Stomach smooth muscle (tissue), 2 donors: ENCODE data around the gene DUSP12.
"Not testable (repeated sequence)": the region's sequence is repeated elsewhere in the genome, so short reads cannot be mapped to it uniquely, and the experiment has no call there.

Experiments used
- H3K27ac ChIP-seq: one replicate; pipeline ENCODE4 v1.7.0; 2013; ENCODE audit warnings: mild to moderate bottlenecking, low read length, inconsistent platforms
- H3K27me3 ChIP-seq, 2 donors: one replicate each; pipeline ENCODE4 v1.7.0; 2013; ENCODE audit warnings: low read length in 2 of 2; ENCODE audit not compliant: insufficient read depth in 2 of 2, control insufficient read depth in 1 of 2
- H3K36me3 ChIP-seq, 2 donors: one replicate each; pipeline ENCODE4 v1.7.0; 2013; ENCODE audit warnings: low read length in 2 of 2; ENCODE audit not compliant: control insufficient read depth in 2 of 2, insufficient read depth in 2 of 2
- H3K4me1 ChIP-seq: one replicate; pipeline ENCODE4 v1.7.0; 2013; ENCODE audit warnings: low read length; ENCODE audit not compliant: control insufficient read depth, insufficient read depth
- H3K4me3 ChIP-seq, 2 donors: one replicate each; pipeline ENCODE4 v1.7.0; 2013; ENCODE audit warnings: low read length in 2 of 2
- H3K9ac ChIP-seq, 2 donors: one replicate each; pipeline ENCODE4 v1.7.0; 2013; ENCODE audit warnings: low read length in 2 of 2, mild to moderate bottlenecking in 1 of 2
- H3K9me3 ChIP-seq, 2 donors: one replicate each; pipeline ENCODE4 v1.7.0; 2013; ENCODE audit warnings: low read length in 2 of 2; ENCODE audit not compliant: control insufficient read depth in 2 of 2
- donor health status: healthy.
- donor health status: Pancreatic carcinoma.

The DUSP12 gene

GRCh38 chr1:161720422-161720821, 29.2 kb upstream of the DUSP12 start:
- no peak overlapping the region for H3K27ac ChIP-seq
- H3K36me3 ChIP-seq, result no peaks in the 10 kb centered on the region
- H3K4me3 ChIP-seq, result no peak overlapping the region
- H3K9ac ChIP-seq, result no peak overlapping the region
- peaks cover 1% of the 10 kb centered on the region for H3K4me1 ChIP-seq
- peaks cover 12 to 18% of the 10 kb centered on the region in 2 donors for H3K27me3 ChIP-seq
- H3K9me3 ChIP-seq, result no peaks in the 10 kb centered on the region

GRCh38 chr1:161720956-161721737, 28.4 kb upstream of the DUSP12 start, which contains the start of gene FCRLB:
Gene FCRLB, plus strand, starts transcription at chr1:161721544. Its CDS starts 1,129 bp downstream, at chr1:161722673.
- H3K27ac ChIP-seq, result no peak within 1 kb of the TSS
- peaks cover 9% of the 10 kb centered on the region for H3K4me1 ChIP-seq
- no peak within 1 kb of the TSS for H3K4me3 ChIP-seq
- H3K9me3 ChIP-seq, result no peaks in the 10 kb centered on the region
- H3K27me3 ChIP-seq, result peaks cover 9 to 15% of the 10 kb centered on the region in 2 donors
- no peaks in the 10 kb centered on the region for H3K36me3 ChIP-seq
- H3K9ac ChIP-seq, result no peak within 1 kb of the TSS

GRCh38 chr1:161721738-161722343, 27.7 kb upstream of the DUSP12 start:
- H3K27ac ChIP-seq, result no peak overlapping the region
- no peak overlapping the region for H3K9ac ChIP-seq
- H3K36me3 ChIP-seq, result no peaks in the 10 kb centered on the region
- H3K9me3 ChIP-seq, result no peaks in the 10 kb centered on the region
- no peak overlapping the region for H3K4me3 ChIP-seq
- peaks cover 9 to 12% of the 10 kb centered on the region in 2 donors for H3K27me3 ChIP-seq
- peaks cover 12% of the 10 kb centered on the region for H3K4me1 ChIP-seq

GRCh38 chr1:161722406-161722805, 27.2 kb upstream of the DUSP12 start:
- H3K4me1 ChIP-seq, result peaks cover 14% of the 10 kb centered on the region
- no peaks in the 10 kb centered on the region for H3K9me3 ChIP-seq
- H3K36me3 ChIP-seq, result no peaks in the 10 kb centered on the region
- H3K9ac ChIP-seq, result no peak overlapping the region
- no peak overlapping the region for H3K27ac ChIP-seq
- no peak overlapping the region for H3K4me3 ChIP-seq
- peaks cover 9% of the 10 kb centered on the region in 2 donors for H3K27me3 ChIP-seq

- Histone ChIP-seq H3K27ac (no peak overlapping the region), H3K4me1 (peaks cover 18% of the 10 kb centered on the region), H3K36me3 (no peaks in the 10 kb centered on the region), H3K4me3 (no peak overlapping the region), H3K9me3 (no peaks in the 10 kb centered on the region), H3K9ac (no peak overlapping the region), H3K27me3 (peaks cover 9% of the 10 kb centered on the region in 2 donors)
These were observed 26.0 kb upstream of the DUSP12 start for GRCh38 chr1:161723459-161724141.

- H3K9ac ChIP-seq, result peak overlapping the region in 1 of 2 donors; percentile 58
- peak overlapping the region; percentile 83 for H3K4me3 ChIP-seq
These were observed 24.2 kb upstream of the DUSP12 start for GRCh38 chr1:161725258-161725907.

GRCh38 chr1:161725908-161726472, 23.6 kb upstream of the DUSP12 start:
- no peaks in the 10 kb centered on the region for H3K36me3 ChIP-seq
- H3K4me1 ChIP-seq, result peaks cover 18% of the 10 kb centered on the region
- peaks cover 7 to 9% of the 10 kb centered on the region in 2 donors for H3K27me3 ChIP-seq
- peak overlapping the region; percentile 83 for H3K4me3 ChIP-seq
- peak overlapping the region; percentile 55 to 58 for H3K9ac ChIP-seq
- no peaks in the 10 kb centered on the region for H3K9me3 ChIP-seq
- H3K27ac ChIP-seq, result peak overlapping the region; percentile 46

More at GRCh38 chr1:161725258-161725907, 24.2 kb upstream of the DUSP12 start:
- H3K27ac ChIP-seq, H3K27me3 ChIP-seq, H3K9me3 ChIP-seq, H3K36me3 ChIP-seq: not testable (repeated sequence)
- peaks cover 18% of the 10 kb centered on the region for H3K4me1 ChIP-seq

- Histone ChIP-seq H3K4me1 (peaks cover 18% of the 10 kb centered on the region), H3K9ac (peak overlapping the region; percentile 55 to 74), H3K27me3 (peaks cover 6 to 9% of the 10 kb centered on the region in 2 donors), H3K4me3 (peak overlapping the region; percentile 83), H3K36me3 (no peaks in the 10 kb centered on the region), H3K9me3 (no peaks in the 10 kb centered on the region), H3K27ac (peak overlapping the region; percentile 46)
These were observed 22.9 kb upstream of the DUSP12 start for GRCh38 chr1:161726473-161727255.

- Histone ChIP-seq H3K36me3 (no peaks in the 10 kb centered on the region), H3K4me1 (peaks cover 18% of the 10 kb centered on the region), H3K9me3 (no peaks in the 10 kb centered on the region), H3K4me3 (peak overlapping the region; percentile 83), H3K9ac (peak overlapping the region; percentile 64 to 74), H3K27ac (peak overlapping the region; percentile 64), H3K27me3 (peaks cover 2 to 9% of the 10 kb centered on the region in 2 donors)
These were observed 22.2 kb upstream of the DUSP12 start for GRCh38 chr1:161727256-161727924.
